Loucy (cell line): ENCODE data around the gene PALLD.

Experiments used
- H2AFZ ChIP-seq: fragments of 200-600 bp; sonication (generic); 2 replicates; pipeline ENCODE4 v1.6.0; 2016; ENCODE audit warnings: antibody characterized with exemption, mild to moderate bottlenecking, low read length, moderate library complexity
- H3F3A ChIP-seq: fragments of 200-600 bp; 2 replicates; pipeline ENCODE4 v1.6.0; 2016; ENCODE audit warnings: antibody characterized with exemption, low read depth, mild to moderate bottlenecking
- H3K27me3 ChIP-seq: fragments of 200-600 bp; sonication (generic); 2 replicates; pipeline ENCODE4 v1.6.1; 2014; ENCODE audit warnings: low read length, mild to moderate bottlenecking; ENCODE audit not compliant: insufficient read depth, poor library complexity, severe bottlenecking
- H3K36me3 ChIP-seq: fragments of 200-600 bp; sonication (generic); 2 replicates; pipeline ENCODE4 v1.6.1; 2016; ENCODE audit warnings: low read length; ENCODE audit not compliant: insufficient read depth
- H3K4me1 ChIP-seq: fragments of 200-600 bp; sonication (generic); 2 replicates; pipeline ENCODE4 v1.5.1; 2014; ENCODE audit warnings: low read length, mild to moderate bottlenecking; ENCODE audit not compliant: insufficient read depth, poor library complexity, severe bottlenecking
- H3K4me2 ChIP-seq: fragments of 200-600 bp; sonication (generic); 2 replicates; pipeline ENCODE4 v1.6.0; 2014; ENCODE audit warnings: antibody characterized with exemption, low read length, low read depth, mild to moderate bottlenecking; ENCODE audit not compliant: poor library complexity, severe bottlenecking
- H3K4me3 ChIP-seq: fragments of 200-600 bp; sonication (generic); 2 replicates; pipeline ENCODE4 v1.5.1; 2014; ENCODE audit warnings: low read length, mild to moderate bottlenecking, mixed read lengths; ENCODE audit not compliant: poor library complexity, severe bottlenecking
- H3K79me2 ChIP-seq: fragments of 200-600 bp; sonication (generic); 2 replicates; pipeline ENCODE4 v1.6.1; 2014; ENCODE audit warnings: low read length; ENCODE audit not compliant: insufficient read depth
- H3K9ac ChIP-seq: fragments of 200-600 bp; sonication (generic); 2 replicates; pipeline ENCODE4 v1.6.0; 2014; ENCODE audit warnings: mild to moderate bottlenecking, low read depth, low read length, moderate library complexity; ENCODE audit not compliant: poor library complexity, severe bottlenecking
- H3K9me2 ChIP-seq: fragments of 200-600 bp; sonication (generic); replicated peaks from 2 replicates; pipeline ENCODE4 v1.6.1; 2016; ENCODE audit warnings: low read depth, low read length, mixed read lengths
- H3K9me3 ChIP-seq: fragments of 200-600 bp; sonication (generic); 2 replicates; pipeline ENCODE4 v1.6.1; 2014; ENCODE audit warnings: mild to moderate bottlenecking, antibody characterized with exemption, low read length, low read depth; ENCODE audit not compliant: insufficient read depth
- H4K20me1 ChIP-seq: fragments of 200-600 bp; sonication (generic); 2 replicates; pipeline ENCODE4 v1.6.0; 2014; ENCODE audit warnings: antibody characterized with exemption, low read length, mild to moderate bottlenecking; ENCODE audit not compliant: insufficient read depth, poor library complexity, severe bottlenecking
- CTCF ChIP-seq: fragments of 200-600 bp; sonication (generic); conservative IDR thresholded peaks from 2 replicates; pipeline ENCODE4 v1.5.1; 2014; ENCODE audit warnings: mild to moderate bottlenecking, antibody characterized with exemption, low read length
- EZH2phosphoT487 ChIP-seq: fragments of 200-600 bp; IDR thresholded peaks from 2 replicates; pipeline ENCODE4 v1.6.1; 2018; ENCODE audit warnings: antibody characterized with exemption, mild to moderate bottlenecking, moderate library complexity, borderline replicate concordance

The PALLD gene

GRCh38 chr4:168540086-168540485, 43.2 kb downstream of the PALLD start:
- Histone ChIP-seq H3K9ac (no peak overlapping the region), H3K27me3 (no peaks in the 10 kb centered on the region), H3F3A (no peaks in the 10 kb centered on the region), H3K9me2 (no peaks in the 10 kb centered on the region), H4K20me1 (no peaks in the 10 kb centered on the region), H3K79me2 (no peaks in the 10 kb centered on the region), H3K9me3 (no peaks in the 10 kb centered on the region), H2AFZ (no peak overlapping the region), H3K4me3 (no peak overlapping the region), H3K4me1 (no peaks in the 10 kb centered on the region), H3K36me3 (no peaks in the 10 kb centered on the region), H3K4me2 (no peak overlapping the region)
- TF ChIP-seq EZH2phosphoT487 (no peak), CTCF (no peak)

- H3K4me1 ChIP-seq: no peaks in the 10 kb centered on the region
- H3F3A ChIP-seq: no peaks in the 10 kb centered on the region
- H4K20me1 ChIP-seq: no peaks in the 10 kb centered on the region
- no peak overlapping the region for H2AFZ ChIP-seq
- TF ChIP-seq EZH2phosphoT487 (no peak), CTCF (no peak)
- no peaks in the 10 kb centered on the region for H3K9me3 ChIP-seq
- no peaks in the 10 kb centered on the region for H3K79me2 ChIP-seq
- no peak overlapping the region for H3K4me2 ChIP-seq
- H3K27me3 ChIP-seq: no peaks in the 10 kb centered on the region
- H3K4me3 ChIP-seq: no peak overlapping the region
- H3K9me2 ChIP-seq: no peaks in the 10 kb centered on the region
- H3K9ac ChIP-seq: no peak overlapping the region
- no peaks in the 10 kb centered on the region for H3K36me3 ChIP-seq
Observed at GRCh38 chr4:168540503-168541265, 43.8 kb downstream of the PALLD start.

GRCh38 chr4:168541266-168541953, 44.6 kb downstream of the PALLD start:
- Histone ChIP-seq H4K20me1 (no peaks in the 10 kb centered on the region), H3K9me2 (no peaks in the 10 kb centered on the region), H3F3A (no peaks in the 10 kb centered on the region), H3K4me1 (no peaks in the 10 kb centered on the region), H2AFZ (no peak overlapping the region), H3K4me3 (no peak overlapping the region), H3K36me3 (no peaks in the 10 kb centered on the region), H3K9me3 (no peaks in the 10 kb centered on the region), H3K79me2 (no peaks in the 10 kb centered on the region), H3K27me3 (no peaks in the 10 kb centered on the region), H3K9ac (no peak overlapping the region), H3K4me2 (no peak overlapping the region)
- TF ChIP-seq EZH2phosphoT487 (no peak), CTCF (no peak)
